Measurements from ENCODE around the gene NPY1R.

Gene NPY1R

DNA sequence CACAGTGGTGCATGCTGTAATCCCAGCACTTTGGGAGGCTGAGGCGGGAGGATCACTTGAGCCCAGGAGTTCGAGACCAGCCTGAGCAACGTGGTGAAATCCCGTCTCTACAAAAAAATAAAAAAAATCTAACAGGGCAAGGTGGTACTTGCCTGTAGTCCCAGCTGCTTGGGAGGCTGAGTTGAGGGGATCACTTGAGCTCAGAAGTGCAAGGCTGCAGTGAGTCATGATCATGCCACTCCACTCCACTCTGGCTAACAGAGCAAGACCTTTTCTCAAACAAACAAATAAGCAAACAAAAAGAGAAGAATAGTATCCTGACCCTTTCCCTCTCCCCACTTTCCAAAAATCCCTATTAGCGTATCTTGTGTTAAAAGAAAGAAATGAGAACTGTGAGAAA is 52.7 kb downstream of the NPY1R start:
- DNase-seq (ENCODE audit: low read depth in 2 of 2), result no peak

DNA sequence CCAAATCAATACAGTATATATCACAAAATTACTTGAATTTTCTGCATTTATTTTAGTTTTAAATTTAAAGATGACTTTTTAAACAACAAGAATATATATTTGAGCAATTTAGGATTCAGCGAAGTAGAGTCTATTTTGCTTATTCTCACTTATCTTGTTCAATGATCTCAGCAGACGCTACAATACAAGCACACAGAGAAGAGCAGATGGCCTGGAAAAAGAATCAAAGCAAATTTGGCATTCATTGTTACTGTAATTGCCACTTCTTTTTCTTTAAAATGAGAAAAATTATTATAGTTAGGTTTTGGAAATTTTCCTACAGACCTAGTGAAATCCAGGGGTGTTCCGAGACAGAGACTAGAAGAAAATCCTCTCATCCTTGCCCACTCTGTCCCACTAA is 57.5 kb downstream of the NPY1R start:
- no peak for DNase-seq (ENCODE audit: low read depth in 2 of 2)
